HG03039 (cell line): ENCODE measurements around the gene GUK1.
"Not testable (repeated sequence)": the region's sequence is repeated elsewhere in the genome, so short reads cannot be mapped to it uniquely, and the experiment has no call there.

Source experiments
- ATAC-seq: cut with Tn5 transposase; IDR thresholded peaks from one replicate; pipeline ENCODE4 v1.9.1; 2021; ENCODE audit warnings: mild to moderate bottlenecking, moderate library complexity; ENCODE audit not compliant: unreplicated experiment

Gene GUK1

DNA sequence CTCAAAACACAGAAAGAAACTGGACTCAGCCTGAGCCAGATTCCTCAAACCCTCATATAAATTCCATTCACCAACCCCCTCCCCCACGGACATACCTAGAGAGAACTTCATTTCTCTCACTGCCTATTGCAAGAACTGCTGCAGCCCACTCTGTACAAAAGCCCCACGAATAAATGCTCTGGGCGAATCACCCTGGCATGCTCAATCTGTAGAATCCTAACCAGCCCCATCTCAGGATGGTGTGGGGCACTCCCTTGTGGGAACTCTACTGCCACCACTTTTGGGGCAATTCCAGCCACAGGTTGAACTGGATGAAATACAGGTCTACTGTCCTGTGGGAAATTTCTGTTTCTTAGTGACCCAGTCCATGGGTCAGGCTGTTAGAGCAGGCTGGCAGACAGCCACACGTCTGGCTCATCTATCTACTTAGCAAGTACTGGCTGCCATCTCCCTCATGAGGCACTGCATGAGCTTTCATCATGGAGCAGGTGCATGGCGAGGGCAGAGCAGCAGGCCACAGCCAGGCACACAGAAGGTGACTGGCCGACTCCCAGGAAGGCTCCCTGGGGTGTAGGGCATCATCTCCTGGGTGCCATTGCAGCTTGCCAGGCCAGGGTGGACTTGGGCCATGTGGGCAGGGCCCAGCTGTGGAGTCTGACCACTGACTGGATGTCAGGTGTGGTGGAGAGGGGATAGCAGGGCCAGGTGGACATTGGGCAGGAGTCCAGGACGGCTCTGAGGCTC is 35.4 kb upstream of the GUK1 start:
- ATAC-seq, result no peak

DNA sequence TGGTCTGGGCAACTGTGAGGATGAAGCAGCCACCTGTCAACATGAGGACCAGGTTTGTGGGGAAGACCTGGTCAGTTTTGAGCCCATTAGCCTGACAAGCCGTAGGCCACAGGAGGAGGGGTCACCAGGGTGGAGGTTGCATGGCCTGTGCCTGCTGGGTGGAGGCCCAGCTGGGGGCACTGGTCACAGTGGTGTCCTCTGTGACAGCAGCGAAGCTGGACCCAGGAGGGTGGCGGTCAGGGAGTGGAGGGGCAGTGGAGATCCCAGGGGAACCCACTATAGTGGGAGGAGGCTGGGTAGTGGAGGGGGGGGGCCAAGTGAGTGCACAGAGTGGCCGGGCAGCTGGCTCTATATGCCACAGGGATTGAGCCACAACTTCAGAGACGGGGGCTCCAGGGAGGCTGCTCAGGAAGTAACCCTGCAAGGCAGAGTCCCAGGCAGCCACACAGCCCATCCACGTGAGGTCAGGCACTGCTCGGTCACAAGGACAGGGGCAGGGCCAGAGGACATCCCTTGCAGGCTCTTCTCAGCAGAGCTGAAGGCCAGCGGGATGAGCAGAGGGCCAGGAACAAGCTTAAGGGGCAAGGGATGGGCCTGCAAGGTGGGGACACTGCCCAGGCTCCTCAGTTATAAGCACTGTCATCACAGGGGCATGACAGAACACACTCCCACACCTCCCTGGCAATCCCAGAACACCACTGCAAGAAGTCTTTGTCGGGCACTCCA is 34.6 kb upstream of the GUK1 start:
- no peak for ATAC-seq

DNA sequence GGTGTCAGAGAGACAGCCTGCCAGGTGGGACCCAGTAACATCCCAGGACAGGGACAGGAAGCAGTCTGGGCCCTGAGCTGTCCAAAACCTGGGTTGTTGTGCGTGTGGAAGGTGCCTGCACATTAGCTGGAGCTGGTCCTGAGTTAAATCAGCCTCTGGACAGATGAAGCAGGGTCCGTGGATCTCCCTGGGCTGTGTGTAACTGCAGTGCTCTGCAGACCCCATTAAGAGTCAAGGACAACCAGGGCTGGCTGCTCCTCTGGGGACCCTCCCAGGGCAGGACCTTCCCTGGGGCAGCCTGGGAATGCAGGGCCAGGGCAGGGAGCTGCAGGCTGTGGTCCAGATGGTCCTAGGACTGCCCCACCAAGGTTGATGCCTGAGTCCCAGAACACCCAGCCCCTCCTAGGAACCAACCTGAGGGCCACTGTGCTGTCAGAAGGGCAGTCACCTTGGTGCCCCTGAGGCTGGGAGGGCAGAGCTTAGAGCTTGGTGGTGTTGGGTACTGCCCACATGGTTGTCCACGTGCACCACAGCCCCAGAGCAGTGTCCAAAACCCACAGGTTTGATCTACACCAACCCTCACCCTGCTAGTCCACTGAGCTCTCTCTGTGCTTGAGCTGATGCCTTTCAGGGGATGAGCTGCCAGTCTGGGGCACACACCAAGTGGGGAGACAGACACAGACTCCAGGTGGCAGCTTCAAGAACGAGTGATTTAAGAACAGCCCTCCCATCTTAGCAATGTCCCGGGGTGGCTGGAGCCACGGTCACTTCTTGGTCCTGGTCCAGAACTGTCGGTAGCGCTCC is 33.9 kb upstream of the GUK1 start:
- ATAC-seq, result no peak

DNA sequence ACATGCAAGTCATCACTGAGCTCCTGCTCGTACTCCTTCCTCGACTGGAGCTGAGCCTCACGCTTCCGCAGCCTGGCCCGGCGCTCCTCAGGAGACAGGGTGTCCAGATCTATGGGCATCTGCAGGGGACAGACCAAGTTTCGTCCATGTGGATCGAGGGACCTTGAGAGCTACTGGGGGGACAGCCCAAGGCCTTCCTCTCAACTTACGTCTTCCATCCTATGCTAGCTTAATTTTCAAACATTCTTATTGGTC is 33.4 kb upstream of the GUK1 start:
- no peak for ATAC-seq

DNA sequence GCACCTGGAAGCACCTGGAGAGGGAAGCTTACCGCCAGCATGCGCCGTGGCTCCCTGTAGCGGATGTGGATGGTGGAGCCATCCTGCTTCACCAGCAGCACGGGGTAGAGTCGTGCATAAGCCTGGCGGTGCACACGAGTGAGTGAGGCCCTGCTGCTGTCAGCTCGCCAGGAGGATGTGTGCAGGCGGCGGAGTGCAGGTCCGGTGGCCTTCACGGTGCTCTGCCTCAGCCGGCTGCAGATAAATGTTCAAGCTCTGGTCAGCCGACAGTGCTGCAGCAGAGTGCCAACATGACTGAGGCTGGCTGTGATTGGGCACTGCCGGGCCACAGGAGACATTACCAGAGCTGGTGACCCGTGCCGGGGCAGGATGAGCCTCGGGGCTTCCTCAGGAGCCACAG is 32.4 kb upstream of the GUK1 start:
- ATAC-seq, result no peak

DNA sequence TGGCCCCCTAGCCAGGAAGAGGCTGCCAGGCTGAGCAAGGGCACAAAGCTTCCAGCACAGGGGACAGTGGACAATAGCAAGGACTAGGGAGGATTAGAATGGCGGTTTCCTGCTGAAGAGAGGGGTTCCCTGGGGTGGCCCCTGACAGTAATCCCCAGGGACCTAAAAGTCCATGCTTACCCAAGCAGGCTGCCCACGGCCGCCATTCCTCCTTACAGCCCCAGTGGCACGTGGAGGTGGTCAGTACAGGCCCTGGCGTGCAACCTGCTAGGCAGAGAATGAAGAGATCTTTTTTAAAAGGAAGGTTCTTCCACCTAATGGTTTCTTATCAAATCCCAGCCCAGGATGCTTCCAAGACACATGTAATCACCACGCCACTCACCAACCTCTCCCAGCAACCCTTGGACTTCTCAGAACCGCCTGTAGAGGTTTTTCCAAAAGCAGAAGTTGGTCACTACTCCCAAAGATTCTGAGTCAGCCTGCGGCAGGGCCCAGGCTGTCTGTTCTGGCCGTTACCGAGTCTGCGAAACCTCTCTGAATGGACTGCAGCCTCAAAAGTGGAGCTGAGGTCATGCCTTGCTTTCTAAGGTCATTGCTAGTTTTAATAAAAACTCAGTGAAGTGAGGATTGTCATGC is 31.9 kb upstream of the GUK1 start:
- ATAC-seq, result no peak

DNA sequence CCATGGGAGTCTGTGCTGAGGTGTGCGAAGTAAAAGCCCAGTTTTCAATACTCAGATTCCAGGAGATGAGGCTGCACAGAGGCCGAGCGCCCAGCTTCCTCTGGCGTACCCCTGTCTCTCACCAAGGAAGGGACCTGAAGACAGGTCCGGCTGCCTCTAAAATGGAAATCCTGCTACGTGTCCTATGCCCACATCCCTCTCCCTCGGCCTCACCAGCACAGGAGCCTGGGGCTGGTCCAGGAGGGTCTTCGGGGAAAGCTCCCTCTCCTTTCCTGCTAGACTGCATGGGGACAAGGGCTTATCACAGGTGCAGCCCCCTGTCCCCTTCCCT is 31.4 kb upstream of the GUK1 start:
- ATAC-seq, result no peak

DNA sequence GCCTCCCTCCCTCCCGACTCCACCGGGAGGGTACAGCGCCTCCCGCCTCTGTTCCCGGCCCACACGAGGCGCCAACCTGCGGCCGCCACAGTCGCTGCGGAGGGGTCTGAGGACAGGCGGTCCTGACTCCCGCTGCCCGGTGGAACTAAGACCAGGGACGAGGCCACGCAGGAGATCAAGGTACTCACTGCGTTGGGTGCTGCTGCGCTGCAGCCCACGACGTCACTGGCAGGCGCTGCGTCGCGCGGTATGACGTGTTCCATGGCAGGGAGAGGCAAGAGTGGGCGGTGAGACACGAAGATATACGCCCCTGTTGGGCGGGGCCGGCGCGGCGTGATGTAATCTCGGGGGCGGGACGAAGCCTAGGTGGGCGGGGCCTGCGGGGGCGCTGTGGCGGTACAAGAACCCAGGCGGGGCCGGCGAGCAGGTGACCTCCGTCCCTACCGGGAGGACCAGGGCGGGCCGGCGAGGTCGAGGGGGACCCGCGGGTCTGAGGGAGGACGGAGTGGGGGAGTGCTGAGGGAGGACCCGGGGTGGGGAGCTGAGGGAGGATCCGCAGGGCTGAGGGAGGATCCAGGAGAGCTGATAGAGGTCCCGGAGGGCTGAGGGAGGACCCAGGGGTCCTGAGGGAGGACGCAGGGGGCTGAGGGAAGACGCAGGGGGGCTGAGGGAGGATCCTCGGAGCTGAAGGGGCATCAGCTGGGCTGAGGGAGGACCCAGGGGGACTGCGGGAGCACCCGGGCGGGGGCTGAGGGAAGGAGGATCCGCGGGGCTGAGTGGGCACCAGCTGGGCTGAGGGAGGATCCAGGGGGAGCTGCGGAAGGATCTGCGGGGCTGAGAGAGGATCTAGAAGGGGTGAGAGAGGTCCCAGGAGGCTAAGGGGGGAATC is 30.8 kb upstream of the GUK1 start, which contains the start of gene MRPL55:
MRPL55 (minus strand) TSS at position 227 of the 889 bp plus-strand sequence. CDS start 1,039 bp downstream, outside the sequence.
- peak; percentile 83 for ATAC-seq

DNA sequence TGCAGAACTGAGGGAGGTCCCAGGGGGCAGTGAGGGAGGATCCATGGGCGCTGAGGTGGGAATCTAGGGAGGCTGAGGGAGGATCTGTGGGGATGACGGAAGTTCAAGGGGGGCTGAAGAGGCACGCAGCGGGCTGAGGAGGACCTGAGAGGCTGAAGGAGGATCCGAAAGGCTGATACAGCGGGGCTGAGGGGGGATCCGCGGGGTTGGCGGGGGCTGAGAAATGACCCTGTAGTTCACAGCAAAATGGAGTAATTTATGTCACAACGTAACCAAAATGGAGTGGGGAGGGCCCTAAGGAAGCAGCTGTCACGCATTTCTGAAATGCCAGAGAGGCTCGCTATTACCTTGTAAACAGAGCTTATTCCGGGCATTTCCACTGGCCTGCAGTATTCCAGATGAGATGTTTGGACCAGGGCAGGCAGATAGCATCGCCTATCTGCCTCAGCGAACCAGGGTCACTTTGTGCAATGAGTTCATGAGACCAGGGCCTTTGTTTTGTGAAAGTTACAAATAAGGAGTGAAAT is 30.1 kb upstream of the GUK1 start:
- no peak for ATAC-seq

DNA sequence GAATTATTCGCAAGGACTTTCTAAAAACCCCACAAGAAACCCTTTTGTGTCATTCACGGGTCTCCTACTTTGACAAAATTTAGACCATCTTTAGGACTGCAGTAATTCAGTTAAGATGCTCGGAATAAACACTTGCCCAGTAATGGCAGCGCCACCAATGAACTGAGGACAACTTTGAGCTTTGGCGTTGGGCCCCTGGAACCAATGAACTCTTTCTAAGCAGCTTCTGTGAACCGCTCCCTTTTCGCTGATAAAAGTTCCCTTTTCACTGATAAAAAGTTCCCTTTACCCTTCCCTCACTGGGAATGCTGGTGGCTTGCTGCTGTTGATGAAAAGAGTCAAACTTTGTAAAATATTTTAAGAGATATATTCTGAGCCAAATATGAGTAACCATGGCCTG is 29.5 kb upstream of the GUK1 start:
- ATAC-seq, result no peak

DNA sequence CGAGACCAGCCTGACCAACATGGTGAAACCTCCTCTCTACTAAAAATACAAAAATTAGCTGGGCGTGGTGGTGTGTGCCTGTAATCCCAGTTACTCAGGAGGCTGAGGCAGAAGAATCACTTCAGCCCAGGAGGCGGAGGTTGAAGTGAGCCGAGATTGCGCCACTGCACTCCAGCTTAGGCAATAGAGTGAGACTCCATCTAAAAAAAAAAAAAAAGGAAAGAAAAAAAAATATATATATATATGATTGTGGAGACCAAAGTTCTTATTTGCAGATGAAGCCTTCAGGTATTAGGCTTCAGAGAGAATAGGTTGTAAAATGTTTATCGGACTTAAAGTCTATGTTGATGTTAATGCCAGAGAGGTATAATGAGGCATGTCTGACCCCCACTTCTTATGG is 28.8 kb upstream of the GUK1 start:
- not testable (repeated sequence) for ATAC-seq

DNA sequence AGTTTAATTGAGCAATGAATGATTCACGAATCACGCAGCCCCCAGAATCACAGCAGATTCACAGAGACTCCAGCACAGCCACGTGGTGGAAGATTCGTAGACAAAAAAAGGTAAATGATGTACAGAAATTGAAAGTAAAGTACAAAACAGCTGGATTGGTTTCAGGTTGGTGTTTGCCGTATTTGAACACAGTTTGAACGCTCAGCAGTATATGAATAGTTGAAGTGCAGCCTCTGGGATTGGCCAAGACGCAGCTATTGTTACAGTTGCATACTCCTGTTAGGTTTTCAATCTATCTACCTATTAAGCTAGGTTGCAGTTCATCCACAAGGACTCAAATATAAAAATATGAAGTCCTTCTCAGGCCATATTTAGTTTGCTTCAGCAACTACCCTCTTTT is 27.9 kb upstream of the GUK1 start:
- no peak for ATAC-seq

DNA sequence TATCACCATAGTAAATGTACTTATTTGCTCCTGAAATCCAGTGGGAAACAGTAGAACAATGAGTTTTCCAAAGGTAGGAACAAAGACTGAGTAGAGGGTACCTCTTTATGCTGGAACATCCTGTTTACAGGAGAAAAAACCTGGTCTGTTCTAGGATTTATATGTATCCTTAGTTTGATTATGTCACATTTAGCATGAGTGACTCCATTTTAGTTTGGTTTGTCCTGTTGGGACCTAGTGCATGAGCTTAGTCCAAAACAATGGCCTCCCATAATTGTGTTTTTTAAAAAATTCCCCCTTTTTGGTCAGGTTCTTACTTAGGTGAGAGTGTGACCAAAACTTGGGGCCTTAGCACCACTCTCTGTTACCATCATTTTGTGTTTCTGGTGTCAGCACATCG is 27.5 kb upstream of the GUK1 start:
- no peak for ATAC-seq

DNA sequence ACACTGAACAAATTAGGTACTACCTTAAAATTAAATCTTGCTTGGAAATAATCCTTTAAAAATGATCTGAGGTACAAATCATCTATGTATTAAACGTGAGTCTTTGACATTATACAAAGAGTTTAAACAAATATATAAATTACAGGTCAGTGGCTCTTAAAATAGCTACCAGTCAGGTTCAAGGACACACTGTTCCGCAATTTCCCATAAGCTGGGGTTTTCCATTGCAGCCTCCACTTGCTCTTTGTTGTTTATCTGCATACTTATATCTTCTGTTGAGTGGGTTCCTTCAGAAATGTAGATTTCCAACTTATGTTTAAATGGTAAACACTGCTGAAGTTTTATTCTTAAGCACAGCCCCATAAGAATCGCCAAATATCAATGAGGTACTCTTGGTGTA is 25.3 kb upstream of the GUK1 start:
- ATAC-seq, result no peak

DNA sequence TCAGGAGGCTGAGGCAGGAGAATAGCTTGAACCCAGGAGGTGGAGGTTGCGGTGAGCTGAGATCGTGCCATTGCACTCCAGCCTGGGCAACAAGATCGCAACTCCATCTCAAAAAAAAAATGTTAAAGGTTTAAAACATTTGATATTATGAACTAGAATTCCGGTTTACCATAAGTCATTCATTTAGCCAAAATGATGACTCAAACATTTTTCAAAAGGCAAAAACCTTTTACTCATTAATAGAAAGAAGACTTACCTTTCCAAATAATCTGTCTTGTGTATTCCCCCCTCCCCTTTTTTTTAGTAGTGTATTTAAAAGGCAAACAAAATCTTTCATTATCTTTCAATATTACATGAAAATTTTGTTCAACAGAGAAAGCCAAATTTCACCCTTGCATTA is 22.7 kb upstream of the GUK1 start:
- ATAC-seq, result no peak

DNA sequence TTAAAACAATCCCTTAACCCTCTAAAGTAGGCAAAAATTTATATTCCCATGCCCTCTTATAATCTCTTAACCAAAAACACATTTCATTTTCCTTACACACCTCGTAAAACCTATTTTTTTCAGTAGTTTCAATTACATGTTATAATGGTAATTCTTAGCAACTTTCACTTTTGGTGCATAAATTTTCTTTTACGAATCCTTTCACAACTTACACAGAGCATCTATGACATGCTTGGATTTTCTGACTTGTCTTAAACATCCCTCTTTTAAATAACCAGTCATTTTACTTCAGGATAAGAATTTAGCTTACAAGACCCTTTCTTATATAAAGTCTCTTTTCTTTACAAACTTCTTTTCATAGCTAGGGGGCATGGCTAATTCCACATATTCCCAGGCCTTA is 22.0 kb upstream of the GUK1 start:
- ATAC-seq, result no peak

DNA sequence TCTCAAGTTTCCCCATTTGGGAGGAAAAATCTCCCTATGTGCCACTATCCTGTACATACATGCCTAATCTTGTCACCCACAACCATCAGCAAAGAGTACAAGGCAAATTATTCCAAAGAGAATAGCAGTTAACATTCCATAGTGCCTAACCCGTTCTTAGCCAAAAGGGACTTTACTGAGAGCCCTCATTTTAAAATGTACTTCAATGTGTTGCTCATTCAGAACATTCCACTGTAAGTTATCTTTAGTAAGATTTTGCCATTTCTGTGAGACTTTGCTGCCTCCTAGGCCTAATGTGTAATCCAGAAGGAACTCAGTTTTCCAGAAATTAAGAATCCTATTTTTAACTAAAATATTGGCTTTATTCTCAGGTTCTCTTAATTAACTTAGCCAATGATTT is 19.7 kb upstream of the GUK1 start:
- no peak for ATAC-seq

DNA sequence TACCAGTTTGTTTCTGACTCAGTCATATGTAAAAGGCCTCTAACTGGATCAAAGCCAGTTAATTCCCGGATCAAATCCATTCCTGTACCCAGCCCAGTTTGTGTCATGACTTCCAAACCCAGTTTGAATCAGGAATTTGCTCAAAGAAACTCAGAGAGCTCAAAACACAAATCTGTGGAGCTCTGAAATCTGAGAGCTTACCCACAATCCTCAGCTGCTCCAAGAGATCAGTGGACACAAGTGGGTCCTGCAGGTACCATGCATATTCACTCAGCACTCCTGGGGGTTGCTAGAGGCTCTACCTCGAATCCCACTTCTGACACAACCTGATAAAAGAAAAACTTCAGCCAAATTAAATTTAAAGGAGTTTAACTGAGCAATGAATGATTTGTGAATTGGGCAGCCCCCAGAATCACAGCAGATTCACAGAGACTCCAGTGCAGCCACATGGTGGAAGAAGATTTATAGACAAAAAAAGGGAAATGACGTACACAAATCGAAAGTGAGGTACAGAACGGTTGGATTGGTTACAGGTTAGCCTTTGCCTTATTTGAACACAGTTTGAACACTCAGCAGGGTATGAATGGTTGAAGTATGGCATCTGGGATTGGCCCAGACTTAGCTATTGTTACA is 19.1 kb upstream of the GUK1 start:
- ATAC-seq, result no peak

DNA sequence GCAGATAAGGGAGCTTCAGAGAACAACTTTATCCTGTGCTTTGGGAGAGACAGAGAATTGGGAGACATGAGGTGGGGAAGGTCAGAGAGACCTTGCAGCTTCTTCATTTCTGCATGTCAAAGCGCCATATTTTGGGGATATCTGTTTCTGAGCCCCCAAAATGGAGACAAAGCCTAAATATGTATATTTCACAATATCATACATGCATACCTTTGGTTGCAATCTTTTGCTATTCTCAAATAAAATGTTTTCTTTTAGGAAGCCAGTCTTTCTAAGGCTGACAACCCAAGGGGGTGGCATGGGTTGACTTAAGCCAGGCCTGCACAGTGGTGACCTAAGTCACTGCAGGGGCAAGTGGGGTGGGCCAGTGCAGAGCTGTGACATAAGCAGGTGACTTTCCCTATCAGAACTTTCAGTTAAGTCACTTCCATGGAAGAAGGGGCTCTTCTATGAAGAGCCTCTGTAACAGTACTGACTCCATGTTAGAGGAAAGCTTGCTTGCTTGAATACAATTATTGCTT is 17.1 kb upstream of the GUK1 start:
- ATAC-seq, result no peak

DNA sequence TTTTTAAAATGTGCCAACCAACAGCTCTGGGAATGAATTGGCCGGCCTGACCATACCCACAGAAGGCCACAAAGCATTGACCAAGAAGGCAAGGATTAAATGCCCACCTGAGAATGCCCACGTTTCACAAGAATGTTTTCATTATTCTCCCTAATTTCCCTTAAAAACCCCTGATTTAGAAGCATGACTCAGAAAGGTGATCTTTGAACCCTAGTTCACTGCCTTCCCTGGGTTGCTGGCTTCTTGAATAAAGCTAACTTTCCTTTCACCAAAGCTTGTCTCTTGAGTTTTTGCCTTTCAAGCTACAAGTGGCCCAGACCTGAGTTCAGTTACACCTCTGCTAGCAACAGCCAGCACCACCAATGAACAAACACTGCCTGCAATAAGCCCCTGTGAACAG is 16.6 kb upstream of the GUK1 start:
- ATAC-seq, result no peak
